HG02763 (cell line): ENCODE results near the gene FGF2.
A peak's percentile ranks its signal among the peaks of the same experiment; 100 is the strongest.
"Not testable (repeated sequence)": the region's sequence is repeated elsewhere in the genome, so short reads cannot be mapped to it uniquely, and the experiment has no call there.

ENCODE experiments used
- ATAC-seq: cut with Tn5 transposase; IDR thresholded peaks from one replicate; pipeline ENCODE4 v1.9.1; 2021; ENCODE audit warnings: mild to moderate bottlenecking, moderate library complexity; ENCODE audit not compliant: unreplicated experiment

Gene FGF2

GRCh38 chr4:122826553-122827257, at the start of gene FGF2:
TSS of gene FGF2 (plus strand) at chr4:122826831. CDS start at chr4:122827175, 344 bp downstream.
- ATAC-seq: peak; percentile 12

- no peak for ATAC-seq
Observed at GRCh38 chr4:122776916-122777315, 49.7 kb upstream of the FGF2 start.

GRCh38 chr4:122777846-122778673, 48.6 kb upstream of the FGF2 start:
- ATAC-seq: no peak

GRCh38 chr4:122781486-122781885, 45.1 kb upstream of the FGF2 start:
- no peak for ATAC-seq

- ATAC-seq: no peak
Observed at GRCh38 chr4:122783301-122784215, 43.1 kb upstream of the FGF2 start.

GRCh38 chr4:122784261-122784660, 42.4 kb upstream of the FGF2 start:
- no peak for ATAC-seq

GRCh38 chr4:122785099-122785498, 41.5 kb upstream of the FGF2 start:
- no peak for ATAC-seq

GRCh38 chr4:122786296-122786695, 40.3 kb upstream of the FGF2 start:
- ATAC-seq: not testable (repeated sequence)

- ATAC-seq: not testable (repeated sequence)
Observed at GRCh38 chr4:122786920-122787319, 39.7 kb upstream of the FGF2 start.

GRCh38 chr4:122787940-122788339, 38.7 kb upstream of the FGF2 start:
- no peak for ATAC-seq

- no peak for ATAC-seq
Observed at GRCh38 chr4:122788935-122789334, 37.7 kb upstream of the FGF2 start.

GRCh38 chr4:122793811-122794210, 32.8 kb upstream of the FGF2 start:
- ATAC-seq: no peak

GRCh38 chr4:122796801-122797404, 29.7 kb upstream of the FGF2 start:
- ATAC-seq: no peak

- no peak for ATAC-seq
Observed at GRCh38 chr4:122797405-122798094, 29.1 kb upstream of the FGF2 start.

GRCh38 chr4:122798101-122798500, 28.5 kb upstream of the FGF2 start:
- peak; percentile 69 for ATAC-seq

GRCh38 chr4:122798917-122799316, 27.7 kb upstream of the FGF2 start:
- ATAC-seq: no peak

GRCh38 chr4:122803788-122804208, 22.8 kb upstream of the FGF2 start:
- ATAC-seq: no peak

GRCh38 chr4:122806981-122807679, 19.5 kb upstream of the FGF2 start:
- no peak for ATAC-seq

- no peak for ATAC-seq
Observed at GRCh38 chr4:122810669-122811068, 16.0 kb upstream of the FGF2 start.
